Measurements from ENCODE around the gene GJA5. TPM values are rescaled to one million over a fixed set of nuclear protein-coding genes. Genes with fewer than 3 reads are reported as not detected.

GJA5 gene
- total and polyA plus RNA-seq, 9 donors, result 1.4 to 27.5 (median 6.8) TPM

DNA sequence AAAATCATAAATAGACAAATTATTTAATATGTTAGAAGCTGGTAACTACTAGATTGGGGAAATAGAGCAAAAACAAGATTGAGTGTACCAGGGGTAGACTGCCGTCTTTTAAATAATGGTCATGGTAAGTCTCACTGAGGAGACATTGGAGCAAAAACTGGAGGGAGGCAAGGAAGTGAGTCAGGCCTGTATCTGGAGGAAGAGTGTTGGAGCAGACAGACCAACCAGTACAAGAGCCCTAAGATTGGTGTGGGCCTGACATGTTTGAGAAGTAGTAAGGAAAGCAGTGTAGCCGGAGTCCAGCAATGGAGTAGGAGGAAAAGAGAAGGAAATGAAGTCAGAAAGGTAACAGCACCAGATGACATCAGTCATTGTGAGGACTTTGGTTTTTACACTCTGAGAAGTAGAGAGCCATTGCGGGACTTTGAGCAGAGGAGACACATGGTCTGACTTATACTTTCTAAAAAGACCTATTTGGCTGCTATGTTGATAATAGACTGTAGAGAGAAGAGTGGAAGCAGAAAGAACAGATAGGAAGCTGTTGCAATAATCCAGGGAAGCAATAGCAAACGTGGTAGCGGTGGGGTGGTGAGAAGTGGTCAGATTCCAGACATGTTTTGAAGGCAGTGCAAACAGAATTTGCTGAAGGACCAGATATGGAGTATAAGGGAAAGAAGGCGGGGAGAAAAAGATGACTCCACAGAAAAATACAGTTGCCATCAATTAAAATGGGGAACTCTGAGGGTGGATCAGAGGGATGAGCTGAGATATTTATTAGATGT lies 44.7 kb upstream of the GJA5 start:
- WGBS, 3 donors, result 87 to 90% (median 88%) methylated on average over 6 of the region's 6 CpGs
- Histone ChIP-seq H3K27me3 (no peaks in the 10 kb centered on the region), H3K27ac (no peak overlapping the region), H3K4me3 (no peak overlapping the region), H3K9me3 (no peaks in the 10 kb centered on the region), H3K36me3 (no peaks in the 10 kb centered on the region), H3K4me1 (ENCODE audit: insufficient read depth) (no peaks in the 10 kb centered on the region)
- intact Hi-C loops (cut with DNase I), result no loop called here
- TF ChIP-seq POLR2A (IDR thresholded peaks at IDR 0.05), result no peak
- TF ChIP-seq, protein P1, sequence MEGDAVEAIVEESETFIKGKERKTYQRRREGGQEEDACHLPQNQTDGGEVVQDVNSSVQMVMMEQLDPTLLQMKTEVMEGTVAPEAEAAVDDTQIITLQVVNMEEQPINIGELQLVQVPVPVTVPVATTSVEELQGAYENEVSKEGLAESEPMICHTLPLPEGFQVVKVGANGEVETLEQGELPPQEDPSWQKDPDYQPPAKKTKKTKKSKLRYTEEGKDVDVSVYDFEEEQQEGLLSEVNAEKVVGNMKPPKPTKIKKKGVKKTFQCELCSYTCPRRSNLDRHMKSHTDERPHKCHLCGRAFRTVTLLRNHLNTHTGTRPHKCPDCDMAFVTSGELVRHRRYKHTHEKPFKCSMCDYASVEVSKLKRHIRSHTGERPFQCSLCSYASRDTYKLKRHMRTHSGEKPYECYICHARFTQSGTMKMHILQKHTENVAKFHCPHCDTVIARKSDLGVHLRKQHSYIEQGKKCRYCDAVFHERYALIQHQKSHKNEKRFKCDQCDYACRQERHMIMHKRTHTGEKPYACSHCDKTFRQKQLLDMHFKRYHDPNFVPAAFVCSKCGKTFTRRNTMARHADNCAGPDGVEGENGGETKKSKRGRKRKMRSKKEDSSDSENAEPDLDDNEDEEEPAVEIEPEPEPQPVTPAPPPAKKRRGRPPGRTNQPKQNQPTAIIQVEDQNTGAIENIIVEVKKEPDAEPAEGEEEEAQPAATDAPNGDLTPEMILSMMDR (IDR thresholded peaks at IDR 0.05), result no peak
- no peak for TF ChIP-seq EP300 (IDR thresholded peaks at IDR 0.05)
- no peak for DNase-seq

DNA sequence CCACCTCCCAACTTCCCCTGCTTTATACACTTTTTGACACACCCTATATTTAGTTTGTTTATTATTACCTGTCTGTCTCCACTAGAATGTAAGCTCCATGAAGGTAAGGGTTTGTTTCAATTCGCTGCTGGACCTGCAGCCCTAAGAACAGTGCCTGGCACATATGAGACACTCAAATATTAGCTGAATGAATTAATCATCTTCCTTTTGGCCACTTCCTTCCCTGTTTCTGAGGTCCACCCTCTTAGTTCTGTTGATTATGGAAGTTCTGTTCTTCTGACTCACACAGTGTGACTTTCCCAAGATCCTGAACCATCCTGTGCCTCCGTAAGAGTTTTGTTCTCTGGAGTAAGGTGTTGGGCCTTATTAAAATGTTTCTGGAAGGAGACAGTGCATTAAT lies 40.4 kb upstream of the GJA5 start:
- TF ChIP-seq, protein P1 (IDR thresholded peaks at IDR 0.05), result no peak
- TF ChIP-seq EP300 (IDR thresholded peaks at IDR 0.05), result no peak
- no peak for TF ChIP-seq POLR2A (IDR thresholded peaks at IDR 0.05)
- H3K4me1 ChIP-seq (ENCODE audit: insufficient read depth), result no peaks in the 10 kb centered on the region
- intact Hi-C loops (cut with DNase I), result no loop called here
- H3K4me3 ChIP-seq, result no peak overlapping the region
- H3K27ac ChIP-seq, result no peak overlapping the region
- no peaks in the 10 kb centered on the region for H3K36me3 ChIP-seq
- WGBS, 3 donors, result 92 to 97% (median 96%) methylated on average over 2 of the region's 2 CpGs
- no peaks in the 10 kb centered on the region for H3K9me3 ChIP-seq
- DNase-seq, result no peak
- no peaks in the 10 kb centered on the region for H3K27me3 ChIP-seq

DNA sequence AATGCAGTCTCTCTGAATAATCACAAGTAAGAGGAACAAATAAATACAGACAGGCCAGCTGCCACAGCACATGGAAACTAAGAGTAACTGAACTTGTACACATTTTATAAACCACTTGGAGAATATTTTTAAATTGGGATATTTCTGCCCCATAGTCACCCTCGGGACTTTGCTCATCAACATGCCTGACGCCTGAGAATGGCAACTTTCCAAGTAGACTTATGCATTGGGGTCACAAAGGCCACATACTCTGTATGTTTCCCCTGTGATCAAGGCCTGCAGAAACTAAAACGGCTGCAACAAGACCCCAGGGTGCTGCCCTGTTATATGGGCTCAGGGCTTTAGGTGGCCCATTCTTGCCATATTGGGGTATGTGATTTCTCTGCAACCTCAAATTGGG lies 38.3 kb upstream of the GJA5 start:
- TF ChIP-seq, protein P1 (IDR thresholded peaks at IDR 0.05), result no peak
- TF ChIP-seq EP300 (IDR thresholded peaks at IDR 0.05) (no peak), POLR2A (IDR thresholded peaks at IDR 0.05) (no peak)
- 56 to 84% (median 67%) methylated on average over 3 of the region's 3 CpGs for WGBS, 3 donors

DNA sequence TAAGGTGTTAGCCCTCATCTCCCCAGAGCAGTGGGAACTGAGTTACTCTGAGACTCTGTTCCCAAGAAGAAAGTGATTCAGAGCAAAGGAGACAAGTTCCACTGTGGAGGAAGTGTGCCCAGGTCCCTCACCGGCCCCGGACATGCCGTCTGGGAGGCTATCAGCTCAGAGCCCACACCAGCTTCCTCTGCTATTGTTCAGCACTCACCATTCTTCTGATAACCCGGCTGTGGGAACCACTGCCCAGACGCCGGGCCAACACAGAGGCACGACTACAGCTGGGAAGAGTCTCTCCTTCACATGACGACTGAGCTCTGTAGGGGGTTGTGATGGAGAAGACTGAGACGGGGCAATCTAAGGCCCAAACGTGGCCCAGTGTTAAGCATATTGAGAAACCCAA lies 34.2 kb upstream of the GJA5 start:
- TF ChIP-seq, protein P1 (IDR thresholded peaks at IDR 0.05), result no peak
- TF ChIP-seq POLR2A (IDR thresholded peaks at IDR 0.05) (no peak), EP300 (IDR thresholded peaks at IDR 0.05) (no peak)
- 65 to 74% (median 69%) methylated on average over 10 of the region's 10 CpGs for WGBS, 3 donors
- intact Hi-C loops (cut with DNase I), result no loop called here
- H3K9me3 ChIP-seq, result no peaks in the 10 kb centered on the region
- no peaks in the 10 kb centered on the region for H3K27me3 ChIP-seq
- H3K27ac ChIP-seq, result no peak overlapping the region
- H3K4me3 ChIP-seq, result no peak overlapping the region
- H3K36me3 ChIP-seq, result no peaks in the 10 kb centered on the region
- DNase-seq, result no peak
- H3K4me1 ChIP-seq (ENCODE audit: insufficient read depth), result no peaks in the 10 kb centered on the region

More for the DNA sequence above, 38.3 kb upstream of the GJA5 start:
- no peaks in the 10 kb centered on the region for H3K9me3 ChIP-seq
- no peaks in the 10 kb centered on the region for H3K36me3 ChIP-seq
- intact Hi-C loops (cut with DNase I), result no loop called here
- no peak for DNase-seq
- H3K27ac ChIP-seq, result no peak overlapping the region
- H3K4me1 ChIP-seq (ENCODE audit: insufficient read depth), result no peaks in the 10 kb centered on the region
- no peaks in the 10 kb centered on the region for H3K27me3 ChIP-seq
- no peak overlapping the region for H3K4me3 ChIP-seq
